Tibial artery (tissue), 4 donors: ENCODE data around the gene FAM156B.
"Not testable (repeated sequence)": the region's sequence is repeated elsewhere in the genome, so short reads cannot be mapped to it uniquely, and the experiment has no call there.

Source experiments
- DNase-seq, 2 donors: peaks; one replicate each; pipeline ENCODE4 v3.0.0-alpha.2; 2019
- H3K27ac ChIP-seq, 2 donors: fragments of 200-600 bp; sonication (generic) in 1 of 2; 1 replicate in 1 of 2; 2 replicates in 1 of 2; pipeline ENCODE4 v1.5.1; 2018 to 2019; ENCODE audit warnings: mild to moderate bottlenecking in 1 of 2
- H3K27me3 ChIP-seq, 2 donors: fragments of 200-600 bp; sonication (generic) in 1 of 2; one replicate each; pipeline versions ENCODE4 v1.5.1 to v1.6.0; 2016 to 2019
- H3K36me3 ChIP-seq, 3 donors: fragments of 200-600 bp; sonication (generic) in 2 of 3; one replicate each; pipeline ENCODE4 v1.5.1; 2016 to 2019; ENCODE audit warnings: mild to moderate bottlenecking in 2 of 3
- H3K4me1 ChIP-seq, 4 donors: fragments of 200-600 bp; sonication (generic) in 2 of 4; 1 replicate in 3 of 4; 2 replicates in 1 of 4; pipeline ENCODE4 v1.5.1; 2016 to 2019
- H3K4me3 ChIP-seq, 2 donors: fragments of 200-600 bp; sonication (generic) in 1 of 2; 1 replicate in 1 of 2; 2 replicates in 1 of 2; pipeline ENCODE4 v1.5.1; 2018 to 2019; ENCODE audit warnings: mild to moderate bottlenecking in 2 of 2
- H3K9me3 ChIP-seq, 3 donors: fragments of 200-600 bp; sonication (generic) in 1 of 3; one replicate each; pipeline ENCODE4 v1.5.1; 2016 to 2019
- intact Hi-C: fragments of 100-400 bp; cut with DNase I; formaldehyde crosslinking; loops from one replicate; pipeline ENCODE4 v1.15.0; 2023; ENCODE audit warnings: low total_unique reads
- TF ChIP-seq, protein P1 (sequence below), 2 experiments: fragments of 200-600 bp in 1 of 2; fragments of 450-650 bp in 1 of 2; IDR thresholded peaks; one replicate each; pipeline ENCODE4 v1.5.1; 2017 to 2019; ENCODE audit warnings: antibody characterized with exemption in 2 of 2, mild to moderate bottlenecking in 1 of 2, moderate library complexity in 1 of 2

FAM156B gene, protein sequence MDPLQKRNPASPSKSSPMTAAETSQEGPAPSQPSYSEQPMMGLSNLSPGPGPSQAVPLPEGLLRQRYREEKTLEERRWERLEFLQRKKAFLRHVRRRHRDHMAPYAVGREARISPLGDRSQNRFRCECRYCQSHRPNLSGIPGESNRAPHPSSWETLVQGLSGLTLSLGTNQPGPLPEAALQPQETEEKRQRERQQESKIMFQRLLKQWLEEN

DNA sequence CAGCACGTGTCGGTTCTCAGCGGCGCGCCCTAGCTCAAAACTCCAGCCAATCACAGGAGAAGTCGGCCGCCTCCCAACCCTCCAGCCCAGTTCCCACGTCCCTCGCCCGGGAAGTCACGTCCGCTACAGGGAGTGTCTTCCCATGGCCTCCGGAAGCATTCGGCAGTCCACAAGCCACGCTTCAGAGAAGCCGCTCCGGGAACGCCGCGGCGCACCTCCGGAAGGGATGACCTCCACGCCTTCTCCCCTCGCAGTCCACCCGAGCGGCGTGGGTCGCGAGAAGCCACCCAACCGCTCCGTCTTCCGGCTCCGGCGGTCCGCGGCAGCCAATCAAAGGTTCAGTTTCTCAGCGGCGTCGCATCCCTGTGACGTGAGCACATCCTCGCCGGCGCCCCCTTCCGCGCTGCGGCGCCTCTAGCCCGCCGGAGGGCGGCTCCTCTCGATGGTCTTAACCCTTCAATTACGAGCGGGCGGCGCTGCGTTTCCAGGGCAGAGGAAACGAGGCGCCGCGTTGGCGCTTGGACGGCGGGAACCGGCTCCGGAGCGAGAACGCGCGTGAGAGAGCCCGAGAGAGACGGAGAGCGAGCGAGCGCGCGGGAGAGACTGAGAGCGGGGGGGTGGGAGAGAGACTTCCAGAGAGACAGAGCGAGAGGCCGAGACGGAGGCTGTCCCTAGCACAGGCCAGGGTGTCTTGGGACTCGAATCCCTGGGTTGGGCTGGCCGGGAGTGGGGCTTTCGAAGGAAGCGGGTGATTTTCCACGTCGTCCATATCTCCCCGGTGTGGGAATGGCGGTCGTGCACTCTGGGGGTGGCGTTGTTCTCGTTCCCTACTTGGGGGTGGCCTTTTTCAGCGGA lies at the start of gene FAM156B:
Gene FAM156B (plus strand): TSS at position 476 of the 855 bp plus-strand sequence. CDS start 9,896 bp downstream, outside the sequence.
- intact Hi-C loops, H3K36me3 ChIP-seq, H3K27ac ChIP-seq, H3K27me3 ChIP-seq, DNase-seq, H3K9me3 ChIP-seq, H3K4me3 ChIP-seq, H3K4me1 ChIP-seq: not testable (repeated sequence)

DNA sequence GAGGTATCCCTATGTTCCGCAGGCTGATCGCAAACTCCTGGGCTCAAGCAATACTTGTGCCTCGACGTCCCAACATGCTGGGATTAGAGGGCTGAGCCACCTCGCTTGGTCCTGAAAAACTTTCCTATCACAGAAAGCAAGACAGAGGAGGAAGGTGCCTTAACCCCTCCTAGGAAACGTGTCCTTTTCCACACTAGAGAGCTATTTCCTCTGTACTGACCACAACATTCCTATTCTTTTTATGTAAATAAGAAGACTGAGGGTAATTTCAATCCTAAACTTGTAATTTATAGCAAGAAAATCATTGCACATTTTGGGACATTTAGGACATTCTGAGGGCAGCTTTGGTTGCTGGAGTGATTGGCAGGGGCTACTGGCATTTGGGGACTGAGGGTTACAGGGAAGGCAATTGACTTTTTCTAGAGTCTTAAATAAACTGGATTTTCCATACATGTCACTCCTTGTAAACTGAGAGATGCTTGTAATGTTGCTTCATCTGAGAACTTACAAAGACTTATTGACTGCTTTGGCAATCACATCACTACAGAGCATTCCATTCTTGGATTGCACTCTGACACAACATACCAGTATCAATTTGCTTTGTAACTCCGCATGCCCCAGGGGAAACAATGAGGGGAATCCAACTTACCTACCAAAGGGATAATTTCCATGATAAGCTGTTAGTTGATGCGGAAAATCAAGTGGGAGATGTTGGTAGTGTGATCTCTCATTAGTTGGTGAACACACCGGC lies 44.8 kb upstream of the FAM156B start:
- no peaks in the 10 kb centered on the region for H3K4me1 ChIP-seq
- TF ChIP-seq, protein P1, sequence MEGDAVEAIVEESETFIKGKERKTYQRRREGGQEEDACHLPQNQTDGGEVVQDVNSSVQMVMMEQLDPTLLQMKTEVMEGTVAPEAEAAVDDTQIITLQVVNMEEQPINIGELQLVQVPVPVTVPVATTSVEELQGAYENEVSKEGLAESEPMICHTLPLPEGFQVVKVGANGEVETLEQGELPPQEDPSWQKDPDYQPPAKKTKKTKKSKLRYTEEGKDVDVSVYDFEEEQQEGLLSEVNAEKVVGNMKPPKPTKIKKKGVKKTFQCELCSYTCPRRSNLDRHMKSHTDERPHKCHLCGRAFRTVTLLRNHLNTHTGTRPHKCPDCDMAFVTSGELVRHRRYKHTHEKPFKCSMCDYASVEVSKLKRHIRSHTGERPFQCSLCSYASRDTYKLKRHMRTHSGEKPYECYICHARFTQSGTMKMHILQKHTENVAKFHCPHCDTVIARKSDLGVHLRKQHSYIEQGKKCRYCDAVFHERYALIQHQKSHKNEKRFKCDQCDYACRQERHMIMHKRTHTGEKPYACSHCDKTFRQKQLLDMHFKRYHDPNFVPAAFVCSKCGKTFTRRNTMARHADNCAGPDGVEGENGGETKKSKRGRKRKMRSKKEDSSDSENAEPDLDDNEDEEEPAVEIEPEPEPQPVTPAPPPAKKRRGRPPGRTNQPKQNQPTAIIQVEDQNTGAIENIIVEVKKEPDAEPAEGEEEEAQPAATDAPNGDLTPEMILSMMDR (IDR thresholded peaks at IDR 0.05): no peak
- H3K4me3 ChIP-seq: no peak overlapping the region

DNA sequence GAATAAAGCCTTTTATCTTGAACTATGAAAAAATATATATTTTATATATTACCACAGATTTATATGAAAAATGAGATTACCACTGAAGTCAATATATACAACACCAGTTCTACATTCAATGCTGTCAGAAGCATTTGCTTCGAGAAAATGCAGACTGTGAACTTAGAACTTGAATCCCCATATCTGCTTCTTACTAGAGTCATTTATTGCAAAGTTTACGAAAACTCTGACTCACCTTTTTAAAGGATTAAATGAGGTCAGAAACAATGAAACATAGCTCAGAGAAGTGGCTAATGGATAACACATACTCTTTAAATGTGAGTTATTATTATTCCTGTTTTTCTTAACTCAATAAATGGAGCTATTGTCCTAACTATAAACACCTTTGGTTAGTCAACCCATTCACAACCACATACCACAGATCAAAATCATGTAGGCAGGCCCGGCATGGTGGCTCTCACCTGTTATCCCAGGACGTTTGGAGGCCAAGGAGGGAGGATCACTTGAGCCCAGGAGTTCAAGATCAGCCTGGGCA lies 40.1 kb upstream of the FAM156B start:
- H3K27me3 ChIP-seq, DNase-seq, H3K4me3 ChIP-seq, intact Hi-C loops, H3K36me3 ChIP-seq, H3K4me1 ChIP-seq, H3K9me3 ChIP-seq, H3K27ac ChIP-seq: not testable (repeated sequence)

More for the DNA sequence above, 44.8 kb upstream of the FAM156B start:
- H3K36me3 ChIP-seq: no peaks in the 10 kb centered on the region
- intact Hi-C loops: no loop called here
- peaks cover 0 to 8% (median 8%) of the 10 kb centered on the region in 3 donors for H3K9me3 ChIP-seq
- no peaks in the 10 kb centered on the region for H3K27me3 ChIP-seq
- DNase-seq: no peak
- no peak overlapping the region for H3K27ac ChIP-seq

DNA sequence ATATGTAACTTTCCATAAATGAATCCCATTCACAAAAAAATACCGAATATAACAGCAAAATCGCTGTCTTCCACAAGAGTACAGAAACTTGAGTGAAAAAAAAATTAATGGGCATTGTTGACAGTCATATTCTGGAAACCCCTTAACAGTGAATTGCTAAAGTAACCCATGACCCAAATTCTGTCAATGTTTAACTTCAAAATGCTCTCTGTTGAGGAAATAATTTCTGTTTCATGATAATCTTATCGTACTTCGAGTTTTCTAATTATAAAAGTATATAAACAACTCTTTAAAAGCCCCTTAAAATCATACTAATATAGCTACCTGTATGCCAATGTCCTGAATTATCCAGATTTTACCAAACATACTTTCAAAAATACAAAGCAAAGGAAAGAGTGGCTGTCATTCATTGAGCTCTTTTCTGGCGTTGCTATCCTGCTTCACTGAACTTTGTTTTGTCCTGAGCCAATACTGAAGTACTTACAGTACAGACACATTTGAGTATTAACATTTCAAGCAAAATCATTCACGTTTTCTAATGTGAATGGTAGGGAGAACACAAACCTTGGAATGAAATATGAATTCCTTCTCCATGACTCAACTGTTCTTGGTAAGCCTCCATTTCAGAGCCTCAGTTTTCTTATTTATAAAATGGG lies 31.7 kb upstream of the FAM156B start:
- Histone ChIP-seq H3K4me3 (no peak overlapping the region), H3K27ac (no peak overlapping the region), H3K36me3 (no peaks in the 10 kb centered on the region), H3K9me3 (no peaks in the 10 kb centered on the region), H3K27me3 (no peaks in the 10 kb centered on the region), H3K4me1 (no peaks in the 10 kb centered on the region)
- intact Hi-C loops: no loop called here
- TF ChIP-seq, protein P1 (IDR thresholded peaks at IDR 0.05): no peak
- DNase-seq: no peak

DNA sequence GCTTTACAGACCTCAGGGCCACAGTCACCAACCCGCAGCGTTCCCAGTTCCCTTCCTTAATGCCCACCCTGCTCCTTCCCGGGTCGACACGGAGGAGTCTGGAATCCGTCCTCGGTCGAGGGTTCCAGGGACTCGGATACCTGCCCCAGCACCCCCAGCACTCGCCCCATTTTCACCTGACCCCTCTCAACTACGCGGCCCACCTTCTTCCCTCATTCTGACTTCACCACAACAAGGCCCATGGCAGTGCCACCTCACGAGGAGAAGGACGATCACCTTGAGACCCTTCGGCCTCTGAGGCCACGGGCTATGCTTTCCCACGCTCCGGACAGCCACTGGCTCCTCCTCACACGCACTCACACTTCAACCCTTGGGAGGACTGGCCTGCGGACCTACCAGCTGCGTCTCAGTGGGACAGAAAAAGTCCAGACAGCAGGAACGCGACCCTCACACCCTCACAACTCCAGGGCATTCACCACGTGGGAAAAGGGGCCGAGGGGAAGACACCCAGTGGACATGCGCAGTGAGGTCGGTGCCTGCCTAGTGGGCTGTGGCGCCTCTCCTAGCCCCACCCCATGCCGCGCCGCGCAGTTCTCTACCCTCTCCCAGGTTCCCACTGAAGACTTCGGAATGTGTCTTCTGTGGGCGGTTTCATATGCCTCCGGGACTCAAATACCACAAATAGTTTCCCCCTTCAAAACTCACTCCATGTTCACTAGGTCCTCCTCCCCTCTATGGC lies 29.4 kb upstream of the FAM156B start, which contains the start of gene XAGE3:
Gene XAGE3 (minus strand): TSS at position 474 of the 739 bp plus-strand sequence. CDS start 950 bp downstream, outside the sequence.
- no peak within 1 kb of the TSS for H3K27ac ChIP-seq
- H3K9me3 ChIP-seq: no peaks in the 10 kb centered on the region
- DNase-seq: no peak
- no peaks in the 10 kb centered on the region for H3K4me1 ChIP-seq
- no peaks in the 10 kb centered on the region for H3K27me3 ChIP-seq
- intact Hi-C loops: no loop called here
- no peak within 1 kb of the TSS for H3K4me3 ChIP-seq
- TF ChIP-seq, protein P1 (IDR thresholded peaks at IDR 0.05): no peak
- H3K36me3 ChIP-seq: no peaks in the 10 kb centered on the region
